Breast epithelium (tissue), 3 donors: ENCODE measurements around the gene TSGA10.
"Not testable (repeated sequence)": the region's sequence is repeated elsewhere in the genome, so short reads cannot be mapped to it uniquely, and the experiment has no call there.

Experiments used
- POLR2AphosphoS5 ChIP-seq, 3 donors: sonication (generic); formaldehyde crosslinking; IDR thresholded peaks; one replicate each; pipeline ENCODE4 v1.6.1; 2017; ENCODE audit warnings: antibody characterized with exemption in 3 of 3
- TF ChIP-seq, protein P1 (sequence below), 3 donors: fragments of 450-650 bp; IDR thresholded peaks; one replicate each; pipeline ENCODE4 v1.5.1; 2016 to 2017; ENCODE audit warnings: antibody characterized with exemption in 3 of 3, mild to moderate bottlenecking in 3 of 3, moderate library complexity in 3 of 3

DNA sequence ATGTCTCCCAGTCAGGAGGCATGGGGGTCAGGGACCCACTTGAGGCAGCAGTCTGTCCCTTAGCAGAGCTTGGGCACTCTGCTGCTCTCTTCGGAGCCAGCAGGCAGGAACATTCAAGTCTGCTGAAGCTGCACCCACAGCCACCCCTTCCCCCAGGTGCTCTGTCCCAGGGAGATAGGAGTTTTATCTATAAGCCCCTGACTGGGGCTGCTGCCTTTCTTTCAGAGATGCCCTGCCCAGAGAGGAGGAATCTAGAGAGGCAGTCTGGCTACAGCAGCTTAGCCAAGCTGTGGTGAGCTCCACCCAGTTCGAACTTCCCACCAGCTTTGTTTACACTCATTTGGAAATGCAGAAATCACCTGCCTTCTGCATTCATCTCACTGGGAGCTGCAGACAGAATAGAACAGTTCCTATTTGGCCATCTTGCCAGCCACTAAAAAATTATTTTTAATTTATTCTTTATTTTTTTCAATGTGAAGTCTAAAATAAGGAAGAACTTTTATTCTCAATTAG lies 19.6 kb downstream of the TSGA10 start:
- TF ChIP-seq, protein P1, sequence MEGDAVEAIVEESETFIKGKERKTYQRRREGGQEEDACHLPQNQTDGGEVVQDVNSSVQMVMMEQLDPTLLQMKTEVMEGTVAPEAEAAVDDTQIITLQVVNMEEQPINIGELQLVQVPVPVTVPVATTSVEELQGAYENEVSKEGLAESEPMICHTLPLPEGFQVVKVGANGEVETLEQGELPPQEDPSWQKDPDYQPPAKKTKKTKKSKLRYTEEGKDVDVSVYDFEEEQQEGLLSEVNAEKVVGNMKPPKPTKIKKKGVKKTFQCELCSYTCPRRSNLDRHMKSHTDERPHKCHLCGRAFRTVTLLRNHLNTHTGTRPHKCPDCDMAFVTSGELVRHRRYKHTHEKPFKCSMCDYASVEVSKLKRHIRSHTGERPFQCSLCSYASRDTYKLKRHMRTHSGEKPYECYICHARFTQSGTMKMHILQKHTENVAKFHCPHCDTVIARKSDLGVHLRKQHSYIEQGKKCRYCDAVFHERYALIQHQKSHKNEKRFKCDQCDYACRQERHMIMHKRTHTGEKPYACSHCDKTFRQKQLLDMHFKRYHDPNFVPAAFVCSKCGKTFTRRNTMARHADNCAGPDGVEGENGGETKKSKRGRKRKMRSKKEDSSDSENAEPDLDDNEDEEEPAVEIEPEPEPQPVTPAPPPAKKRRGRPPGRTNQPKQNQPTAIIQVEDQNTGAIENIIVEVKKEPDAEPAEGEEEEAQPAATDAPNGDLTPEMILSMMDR (IDR thresholded peaks at IDR 0.05) = not testable (repeated sequence)
- not testable (repeated sequence) for TF ChIP-seq POLR2AphosphoS5 (IDR thresholded peaks at IDR 0.05)
